ENCODE measurements around the gene CFAP73.

GRCh38 chr12:113208041-113208934 is 58.8 kb downstream of the CFAP73 start:
- TF ChIP-seq SUZ12 (IDR thresholded peaks at IDR 0.05; ENCODE audit: unreplicated experiment), result no peak
- TF ChIP-seq CTCF (IDR thresholded peaks at IDR 0.05 in 2 of 3, conservative IDR thresholded peaks at IDR 0.05 in 1 of 3; ENCODE audit: control insufficient read depth in 2 of 3, extremely low read depth in 1 of 3, insufficient read depth in 1 of 3, low read depth in 3 of 3, low read length in 3 of 3), result no peak
- TF ChIP-seq, protein P1, sequence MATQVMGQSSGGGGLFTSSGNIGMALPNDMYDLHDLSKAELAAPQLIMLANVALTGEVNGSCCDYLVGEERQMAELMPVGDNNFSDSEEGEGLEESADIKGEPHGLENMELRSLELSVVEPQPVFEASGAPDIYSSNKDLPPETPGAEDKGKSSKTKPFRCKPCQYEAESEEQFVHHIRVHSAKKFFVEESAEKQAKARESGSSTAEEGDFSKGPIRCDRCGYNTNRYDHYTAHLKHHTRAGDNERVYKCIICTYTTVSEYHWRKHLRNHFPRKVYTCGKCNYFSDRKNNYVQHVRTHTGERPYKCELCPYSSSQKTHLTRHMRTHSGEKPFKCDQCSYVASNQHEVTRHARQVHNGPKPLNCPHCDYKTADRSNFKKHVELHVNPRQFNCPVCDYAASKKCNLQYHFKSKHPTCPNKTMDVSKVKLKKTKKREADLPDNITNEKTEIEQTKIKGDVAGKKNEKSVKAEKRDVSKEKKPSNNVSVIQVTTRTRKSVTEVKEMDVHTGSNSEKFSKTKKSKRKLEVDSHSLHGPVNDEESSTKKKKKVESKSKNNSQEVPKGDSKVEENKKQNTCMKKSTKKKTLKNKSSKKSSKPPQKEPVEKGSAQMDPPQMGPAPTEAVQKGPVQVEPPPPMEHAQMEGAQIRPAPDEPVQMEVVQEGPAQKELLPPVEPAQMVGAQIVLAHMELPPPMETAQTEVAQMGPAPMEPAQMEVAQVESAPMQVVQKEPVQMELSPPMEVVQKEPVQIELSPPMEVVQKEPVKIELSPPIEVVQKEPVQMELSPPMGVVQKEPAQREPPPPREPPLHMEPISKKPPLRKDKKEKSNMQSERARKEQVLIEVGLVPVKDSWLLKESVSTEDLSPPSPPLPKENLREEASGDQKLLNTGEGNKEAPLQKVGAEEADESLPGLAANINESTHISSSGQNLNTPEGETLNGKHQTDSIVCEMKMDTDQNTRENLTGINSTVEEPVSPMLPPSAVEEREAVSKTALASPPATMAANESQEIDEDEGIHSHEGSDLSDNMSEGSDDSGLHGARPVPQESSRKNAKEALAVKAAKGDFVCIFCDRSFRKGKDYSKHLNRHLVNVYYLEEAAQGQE (IDR thresholded peaks at IDR 0.05; ENCODE audit: low read depth, low read length), result peak; percentile 31; the same call in 1 of the 2 replicates
- TF ChIP-seq MTA2 (IDR thresholded peaks at IDR 0.05; ENCODE audit: low read depth), result peak; percentile 94
- TF ChIP-seq POLR2A (IDR thresholded peaks at IDR 0.05; ENCODE audit: low read depth, low read length), result peak; percentile 75
- TF ChIP-seq STAT1 (conservative IDR thresholded peaks at IDR 0.05), result peak; percentile 72; the same call in 1 of the 2 replicates
- no peak for TF ChIP-seq KAT2A (conservative IDR thresholded peaks at IDR 0.05; ENCODE audit: control insufficient read depth, low read depth, low read length)
